HG03521 (cell line): ENCODE data around the gene PDE7B.

ENCODE experiments used
- ATAC-seq: cut with Tn5 transposase; IDR thresholded peaks from one replicate; pipeline ENCODE4 v1.9.1; 2021; ENCODE audit warnings: mild to moderate bottlenecking, moderate library complexity; ENCODE audit not compliant: unreplicated experiment

PDE7B gene

DNA sequence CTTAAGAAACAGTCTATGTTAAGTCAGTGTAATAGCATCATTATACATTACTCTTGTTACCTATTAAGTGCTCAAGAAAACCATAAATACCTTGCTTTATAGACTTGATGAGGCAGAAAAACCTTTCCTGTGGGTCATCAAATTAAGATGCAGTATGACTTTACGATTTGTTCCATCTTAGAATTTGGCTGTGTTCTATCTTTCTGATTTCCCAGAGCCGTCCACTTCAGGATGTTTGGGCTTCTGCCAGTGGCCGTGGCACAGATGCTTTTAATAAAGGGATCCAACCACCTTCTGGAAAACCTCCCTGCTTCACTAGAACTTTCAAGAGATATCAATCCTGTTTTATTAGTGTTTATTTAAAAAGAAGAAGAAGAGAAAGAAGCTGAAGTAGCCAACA, 71.2 kb downstream of the PDE7B start:
- ATAC-seq, result no peak

GRCh38 chr6:135932651-135933050, 81.2 kb downstream of the PDE7B start:
- ATAC-seq, result no peak

- ATAC-seq, result no peak
Measured at GRCh38 chr6:135935941-135936601, 84.6 kb downstream of the PDE7B start.

- no peak for ATAC-seq
Measured at GRCh38 chr6:135936606-135937005, 85.1 kb downstream of the PDE7B start.

GRCh38 chr6:135937106-135937505, 85.6 kb downstream of the PDE7B start:
- no peak for ATAC-seq

- no peak for ATAC-seq
Measured at GRCh38 chr6:135938576-135939207, 87.2 kb downstream of the PDE7B start.

GRCh38 chr6:135939208-135939591, 87.7 kb downstream of the PDE7B start:
- no peak for ATAC-seq

GRCh38 chr6:135940616-135941167, 89.2 kb downstream of the PDE7B start:
- no peak for ATAC-seq

- ATAC-seq, result no peak
Measured at GRCh38 chr6:135941275-135942025, 89.9 kb downstream of the PDE7B start.

DNA sequence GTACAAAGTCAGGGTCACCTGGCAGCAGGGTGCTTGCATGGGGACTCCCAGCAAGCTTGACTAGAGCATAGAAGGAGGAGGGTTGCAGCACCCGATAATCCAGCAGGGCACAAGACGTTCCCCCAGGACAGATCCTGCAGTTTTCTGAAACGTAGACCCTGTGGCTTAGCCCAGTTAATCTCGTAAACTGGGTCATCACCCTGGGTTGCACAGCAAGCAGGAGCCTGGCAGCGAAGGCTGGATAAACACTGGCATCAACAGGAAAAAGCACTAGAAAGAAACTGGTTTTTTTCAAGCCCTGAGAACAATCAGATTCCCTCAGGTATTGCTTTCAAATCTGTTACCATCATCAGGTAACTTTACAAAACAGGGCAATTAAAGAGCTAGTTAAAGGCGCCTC, 92.6 kb downstream of the PDE7B start:
- no peak for ATAC-seq

- ATAC-seq, result no peak
Measured at GRCh38 chr6:135946674-135947073, 95.2 kb downstream of the PDE7B start.

DNA sequence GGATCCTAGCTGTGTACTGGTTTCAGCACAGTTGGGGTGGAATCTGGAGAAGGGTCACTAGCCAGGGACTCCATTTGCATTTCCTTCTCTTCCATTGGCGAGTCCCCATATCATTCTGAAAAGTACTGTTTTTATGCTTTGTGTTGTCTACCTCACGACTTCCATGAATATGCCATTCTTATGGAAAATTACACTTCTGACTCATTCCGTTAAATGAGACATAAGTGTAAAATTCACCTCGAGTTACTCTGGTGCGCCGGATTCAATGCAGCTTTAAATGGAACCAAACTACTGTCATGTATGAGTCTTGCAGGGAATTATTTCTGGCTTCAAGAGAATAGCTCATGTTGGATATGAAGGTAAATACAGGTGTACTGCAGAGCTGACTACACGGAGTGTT, 99.2 kb downstream of the PDE7B start:
- no peak for ATAC-seq

GRCh38 chr6:135951169-135951568, 99.7 kb downstream of the PDE7B start:
- ATAC-seq, result no peak

- no peak for ATAC-seq
Measured at GRCh38 chr6:135953818-135954217, 102.3 kb downstream of the PDE7B start.

- no peak for ATAC-seq
Measured at GRCh38 chr6:135955099-135955498, 103.6 kb downstream of the PDE7B start.

- ATAC-seq, result no peak
Measured at GRCh38 chr6:135962731-135963130, 111.2 kb downstream of the PDE7B start.

- ATAC-seq, result no peak
Measured at GRCh38 chr6:135970750-135971149, 119.2 kb downstream of the PDE7B start.

DNA sequence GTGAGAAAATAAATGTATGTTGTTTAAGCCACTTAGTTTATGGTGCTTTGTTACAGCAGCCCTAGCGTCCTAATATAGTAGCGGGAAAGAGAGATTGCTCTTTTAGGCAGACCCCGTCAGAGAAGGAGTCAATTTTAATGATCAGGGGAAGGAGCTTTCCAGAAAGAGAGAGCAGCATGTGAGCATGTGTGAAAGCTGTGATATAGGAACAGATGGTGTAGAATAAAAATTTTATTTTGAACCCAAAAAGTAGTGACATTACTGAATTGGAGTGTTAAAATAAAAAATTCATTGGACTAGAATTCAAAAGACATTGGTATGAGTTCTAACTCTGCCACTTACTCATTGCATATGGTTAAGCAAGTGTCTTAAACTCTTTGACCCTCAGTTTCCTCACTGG, 119.8 kb downstream of the PDE7B start:
- ATAC-seq, result no peak

- ATAC-seq, result no peak
Measured at GRCh38 chr6:135972150-135972549, 120.6 kb downstream of the PDE7B start.

DNA sequence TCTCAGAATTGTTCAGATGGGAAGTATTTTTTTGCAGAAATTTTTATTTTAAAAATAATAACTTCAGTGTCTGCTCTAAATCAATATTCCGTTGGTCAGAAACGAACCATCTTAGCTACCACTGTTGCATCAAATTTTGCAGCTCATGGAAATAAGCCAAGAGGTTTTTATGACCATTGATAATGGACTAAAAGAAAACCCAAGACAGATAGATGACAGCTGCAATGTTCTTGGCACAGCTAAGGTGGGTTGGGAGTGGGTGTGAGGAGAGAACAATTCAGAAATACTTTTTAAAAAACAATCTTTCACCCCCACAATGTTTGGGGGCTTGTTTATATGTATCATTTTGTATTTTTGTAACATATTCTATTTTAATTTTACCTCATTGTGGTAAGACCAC, 121.1 kb downstream of the PDE7B start:
- ATAC-seq, result no peak

- ATAC-seq, result no peak
Measured at GRCh38 chr6:135974426-135974825, 122.9 kb downstream of the PDE7B start.

DNA sequence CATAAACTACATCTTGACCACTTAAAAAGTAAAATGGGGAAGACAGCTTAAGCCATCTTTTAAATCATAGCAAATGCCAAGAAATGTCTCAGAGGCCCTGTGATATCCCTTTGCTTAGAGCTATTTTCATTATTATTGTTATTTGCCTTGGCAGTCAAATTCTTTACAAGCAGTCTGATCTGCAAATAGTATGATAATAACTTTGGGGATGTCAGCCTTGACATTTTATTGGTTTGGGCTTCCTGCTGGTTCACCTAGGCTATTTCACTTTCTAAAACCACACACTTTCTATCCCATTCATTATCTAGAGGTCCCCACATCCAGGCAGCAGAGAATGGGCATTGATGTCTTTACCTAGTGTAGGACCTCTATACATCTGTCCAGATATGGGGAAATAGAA, 125.1 kb downstream of the PDE7B start:
- ATAC-seq, result no peak
